Muscle layer of duodenum (tissue), 2 donors: ENCODE measurements around the gene FXYD4.
"Not testable (repeated sequence)": the region's sequence is repeated elsewhere in the genome, so short reads cannot be mapped to it uniquely, and the experiment has no call there.

Experiments
- H3K27ac ChIP-seq: one replicate; pipeline ENCODE4 v1.7.0; 2013; ENCODE audit warnings: mild to moderate bottlenecking, low read length
- H3K27me3 ChIP-seq: one replicate; pipeline ENCODE4 v1.7.0; 2013; ENCODE audit warnings: low read depth, mild to moderate bottlenecking, control low read depth, low read length
- H3K36me3 ChIP-seq, 2 donors: one replicate each; pipeline ENCODE4 v1.7.0; 2013; ENCODE audit warnings: low read length in 2 of 2, control low read depth in 1 of 2, mild to moderate bottlenecking in 1 of 2; ENCODE audit not compliant: insufficient read depth in 2 of 2, control insufficient read depth in 1 of 2
- H3K4me1 ChIP-seq, 2 donors: one replicate each; pipeline ENCODE4 v1.7.0; 2013; ENCODE audit warnings: low read length in 2 of 2, mild to moderate bottlenecking in 2 of 2, control low read depth in 1 of 2, moderate library complexity in 1 of 2; ENCODE audit not compliant: insufficient read depth in 2 of 2, control insufficient read depth in 1 of 2
- H3K4me3 ChIP-seq, 2 donors: one replicate each; pipeline ENCODE4 v1.7.0; 2013; ENCODE audit warnings: low read length in 2 of 2, low read depth in 1 of 2, mild to moderate bottlenecking in 1 of 2
- H3K9me3 ChIP-seq, 2 donors: one replicate each; pipeline ENCODE4 v1.7.0; 2013; ENCODE audit warnings: low read length in 2 of 2, control low read depth in 1 of 2, mild to moderate bottlenecking in 1 of 2; ENCODE audit not compliant: control insufficient read depth in 1 of 2
- donor health status: healthy.

The FXYD4 gene

DNA sequence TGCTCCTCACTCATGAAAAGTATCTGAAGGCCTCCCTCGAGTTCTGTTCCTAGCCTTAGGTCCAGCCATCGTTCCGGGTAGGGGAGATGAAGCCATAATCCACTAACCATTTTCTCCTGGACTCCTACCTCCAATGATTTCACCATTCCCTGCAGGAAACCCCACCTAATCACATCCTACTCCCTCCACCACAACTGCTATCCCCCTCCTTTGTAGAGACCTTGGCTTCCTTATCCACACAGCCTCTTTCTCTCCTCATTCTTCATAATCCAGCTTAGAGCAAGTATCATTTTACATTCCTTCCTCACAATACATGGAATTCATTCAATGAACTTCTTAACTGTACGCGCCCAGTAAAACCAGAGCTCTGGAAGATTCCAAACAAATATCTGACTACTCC, 18.9 kb downstream of the FXYD4 start:
- Histone ChIP-seq H3K27ac (no peak overlapping the region), H3K4me1 (peaks cover 0 to 31% of the 10 kb centered on the region in 2 donors), H3K36me3 (peaks cover 69 to 76% of the 10 kb centered on the region in 2 donors), H3K9me3 (no peaks in the 10 kb centered on the region), H3K4me3 (no peak overlapping the region), H3K27me3 (no peaks in the 10 kb centered on the region)

- H3K27me3 ChIP-seq: no peaks in the 10 kb centered on the region
- no peak overlapping the region for H3K27ac ChIP-seq
- peaks cover 0 to 35% of the 10 kb centered on the region in 2 donors for H3K4me1 ChIP-seq
- H3K36me3 ChIP-seq: peaks cover 69 to 76% of the 10 kb centered on the region in 2 donors
- no peak overlapping the region for H3K4me3 ChIP-seq
- no peaks in the 10 kb centered on the region for H3K9me3 ChIP-seq
These were observed 19.3 kb downstream of the FXYD4 start for GRCh38 chr10:43390759-43391158.

GRCh38 chr10:43391496-43391895, 20.1 kb downstream of the FXYD4 start:
- peaks cover 64 to 71% of the 10 kb centered on the region in 2 donors for H3K36me3 ChIP-seq
- H3K27ac ChIP-seq: no peak overlapping the region
- no peaks in the 10 kb centered on the region for H3K27me3 ChIP-seq
- no peaks in the 10 kb centered on the region for H3K9me3 ChIP-seq
- peaks cover 0 to 38% of the 10 kb centered on the region in 2 donors for H3K4me1 ChIP-seq
- no peak overlapping the region for H3K4me3 ChIP-seq

GRCh38 chr10:43392748-43393147, 21.3 kb downstream of the FXYD4 start:
- no peak overlapping the region for H3K27ac ChIP-seq
- no peak overlapping the region for H3K4me3 ChIP-seq
- H3K36me3 ChIP-seq: peaks cover 52 to 59% of the 10 kb centered on the region in 2 donors
- no peaks in the 10 kb centered on the region for H3K27me3 ChIP-seq
- H3K9me3 ChIP-seq: no peaks in the 10 kb centered on the region
- H3K4me1 ChIP-seq: peaks cover 0 to 42% of the 10 kb centered on the region in 2 donors

- peaks cover 47 to 55% of the 10 kb centered on the region in 2 donors for H3K36me3 ChIP-seq
- H3K9me3 ChIP-seq, H3K27ac ChIP-seq, H3K27me3 ChIP-seq, H3K4me3 ChIP-seq: not testable (repeated sequence)
- H3K4me1 ChIP-seq: peaks cover 0 to 46% of the 10 kb centered on the region in 2 donors
These were observed 21.8 kb downstream of the FXYD4 start for GRCh38 chr10:43393186-43393585.

- Histone ChIP-seq H3K27me3 (no peaks in the 10 kb centered on the region), H3K27ac (no peak overlapping the region), H3K4me3 (no peak overlapping the region), H3K9me3 (no peaks in the 10 kb centered on the region), H3K36me3 (peaks cover 42 to 49% of the 10 kb centered on the region in 2 donors), H3K4me1 (peaks cover 4 to 52% of the 10 kb centered on the region in 2 donors)
These were observed 22.3 kb downstream of the FXYD4 start for GRCh38 chr10:43393606-43394360.

GRCh38 chr10:43394868-43395267, 23.4 kb downstream of the FXYD4 start:
- H3K36me3 ChIP-seq: peaks cover 40 to 41% of the 10 kb centered on the region in 2 donors
- H3K27me3 ChIP-seq: no peaks in the 10 kb centered on the region
- peak overlapping the region; percentile 83 for H3K27ac ChIP-seq
- no peaks in the 10 kb centered on the region for H3K9me3 ChIP-seq
- H3K4me3 ChIP-seq: peak overlapping the region; percentile 64 to 75
- peaks cover 4 to 61% of the 10 kb centered on the region in 2 donors for H3K4me1 ChIP-seq

- Histone ChIP-seq H3K27ac (peak overlapping the region; percentile 83), H3K4me3 (peak overlapping the region; percentile 64 to 75), H3K36me3 (peaks cover 33% of the 10 kb centered on the region in 2 donors), H3K27me3 (no peaks in the 10 kb centered on the region), H3K9me3 (no peaks in the 10 kb centered on the region), H3K4me1 (peaks cover 4 to 57% of the 10 kb centered on the region in 2 donors)
These were observed 24.2 kb downstream of the FXYD4 start for GRCh38 chr10:43395571-43396060.

DNA sequence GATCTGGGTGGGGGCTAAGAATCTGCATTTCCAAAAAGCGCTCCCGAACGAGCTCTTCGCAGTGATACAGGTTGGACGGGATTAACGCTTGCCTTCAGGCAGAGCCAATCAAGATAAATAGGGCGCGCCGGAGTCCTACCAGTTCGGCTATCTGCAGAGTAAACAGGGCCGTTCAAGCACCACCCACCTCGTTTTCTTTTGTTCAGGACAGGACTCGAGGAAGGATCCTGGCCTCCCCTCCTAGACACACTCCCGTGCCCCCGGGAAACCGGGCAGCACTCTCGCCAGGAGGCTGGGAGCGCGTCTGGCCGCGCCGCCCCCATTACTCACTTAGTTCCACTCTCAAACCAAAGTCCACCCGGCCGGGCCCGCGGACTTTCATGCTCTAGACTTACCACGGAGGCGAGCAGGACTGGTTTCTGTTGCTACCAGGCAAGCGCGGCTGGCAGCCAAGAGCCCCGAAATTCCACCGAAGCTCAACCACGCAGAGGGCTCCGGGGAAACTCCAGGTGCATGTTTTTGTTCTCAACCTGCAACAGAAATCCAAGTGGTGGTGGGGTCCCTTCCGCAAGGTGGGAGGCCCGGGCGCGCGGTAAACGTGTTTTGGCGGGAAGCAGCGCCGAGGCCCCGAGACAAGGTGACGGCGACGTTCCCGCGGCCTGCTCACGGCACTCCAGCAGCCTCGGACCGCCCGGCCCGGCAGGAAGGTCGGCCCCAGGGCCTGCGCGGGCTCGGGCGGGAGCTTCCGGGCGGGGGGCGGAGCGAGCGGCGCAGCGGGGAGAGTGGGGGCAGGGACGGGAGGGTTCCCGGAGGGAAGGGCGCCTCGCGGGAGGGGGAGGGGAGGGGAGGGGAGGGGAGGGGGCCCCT, 24.9 kb downstream of the FXYD4 start:
- H3K27me3 ChIP-seq: no peaks in the 10 kb centered on the region
- peak overlapping the region; percentile 87 for H3K27ac ChIP-seq
- H3K4me3 ChIP-seq: peak overlapping the region; percentile 64 to 75
- peaks cover 27 to 31% of the 10 kb centered on the region in 2 donors for H3K36me3 ChIP-seq
- no peaks in the 10 kb centered on the region for H3K9me3 ChIP-seq
- peaks cover 4 to 56% of the 10 kb centered on the region in 2 donors for H3K4me1 ChIP-seq

DNA sequence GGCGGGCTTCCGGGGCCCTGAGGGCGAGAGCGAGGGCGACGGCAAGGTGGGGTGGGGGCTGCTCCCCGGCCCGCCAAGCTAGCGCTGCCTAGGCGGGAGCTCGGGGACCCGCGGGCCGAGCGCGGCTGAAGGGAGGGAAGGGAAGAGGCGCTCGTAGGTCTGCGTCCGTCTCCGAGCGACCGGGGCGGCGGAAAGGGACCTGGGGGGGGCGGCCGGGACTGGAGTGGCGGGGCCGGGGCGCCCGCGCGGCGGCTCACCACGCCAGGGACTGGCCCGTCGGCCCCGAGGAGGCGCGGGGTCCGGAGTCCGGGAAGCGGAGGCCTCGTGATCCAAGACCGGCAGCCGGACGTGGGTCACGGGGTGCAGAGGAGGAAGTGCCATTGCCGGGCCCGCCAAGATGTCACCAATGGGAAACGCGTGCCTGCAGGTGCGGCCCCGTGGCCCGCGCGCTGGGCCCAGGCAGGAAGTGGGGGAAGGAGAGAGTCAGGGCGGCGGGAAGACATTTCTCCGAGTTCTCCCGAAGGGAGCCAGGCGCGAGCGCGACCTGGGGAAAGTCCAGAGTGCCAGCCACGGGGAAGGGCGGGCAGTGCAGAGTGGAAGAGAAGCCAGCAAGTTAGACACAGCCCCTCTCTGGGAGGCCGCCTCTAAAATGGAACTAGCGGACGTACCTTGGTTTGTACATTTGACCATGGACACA, 25.6 kb downstream of the FXYD4 start:
- Histone ChIP-seq H3K27me3 (no peaks in the 10 kb centered on the region), H3K36me3 (peaks cover 20 to 27% of the 10 kb centered on the region in 2 donors), H3K4me1 (peaks cover 4 to 58% of the 10 kb centered on the region in 2 donors), H3K4me3 (peak overlapping the region; percentile 67 to 75), H3K9me3 (no peaks in the 10 kb centered on the region), H3K27ac (peak overlapping the region; percentile 87)

GRCh38 chr10:43398939-43399319, 27.5 kb downstream of the FXYD4 start:
- H3K4me3 ChIP-seq: no peak overlapping the region
- peaks cover 5 to 16% of the 10 kb centered on the region in 2 donors for H3K36me3 ChIP-seq
- no peaks in the 10 kb centered on the region for H3K27me3 ChIP-seq
- no peaks in the 10 kb centered on the region for H3K9me3 ChIP-seq
- peaks cover 8 to 73% of the 10 kb centered on the region in 2 donors for H3K4me1 ChIP-seq
- no peak overlapping the region for H3K27ac ChIP-seq
